T-helper 1 cell (primary cell): ENCODE measurements around the gene SREBF1.

ENCODE experiments used
- DNase-seq, 5 donors: peaks; one replicate each; pipeline ENCODE4 v3.0.0-alpha.2; 2012 to 2020

SREBF1 gene

DNA sequence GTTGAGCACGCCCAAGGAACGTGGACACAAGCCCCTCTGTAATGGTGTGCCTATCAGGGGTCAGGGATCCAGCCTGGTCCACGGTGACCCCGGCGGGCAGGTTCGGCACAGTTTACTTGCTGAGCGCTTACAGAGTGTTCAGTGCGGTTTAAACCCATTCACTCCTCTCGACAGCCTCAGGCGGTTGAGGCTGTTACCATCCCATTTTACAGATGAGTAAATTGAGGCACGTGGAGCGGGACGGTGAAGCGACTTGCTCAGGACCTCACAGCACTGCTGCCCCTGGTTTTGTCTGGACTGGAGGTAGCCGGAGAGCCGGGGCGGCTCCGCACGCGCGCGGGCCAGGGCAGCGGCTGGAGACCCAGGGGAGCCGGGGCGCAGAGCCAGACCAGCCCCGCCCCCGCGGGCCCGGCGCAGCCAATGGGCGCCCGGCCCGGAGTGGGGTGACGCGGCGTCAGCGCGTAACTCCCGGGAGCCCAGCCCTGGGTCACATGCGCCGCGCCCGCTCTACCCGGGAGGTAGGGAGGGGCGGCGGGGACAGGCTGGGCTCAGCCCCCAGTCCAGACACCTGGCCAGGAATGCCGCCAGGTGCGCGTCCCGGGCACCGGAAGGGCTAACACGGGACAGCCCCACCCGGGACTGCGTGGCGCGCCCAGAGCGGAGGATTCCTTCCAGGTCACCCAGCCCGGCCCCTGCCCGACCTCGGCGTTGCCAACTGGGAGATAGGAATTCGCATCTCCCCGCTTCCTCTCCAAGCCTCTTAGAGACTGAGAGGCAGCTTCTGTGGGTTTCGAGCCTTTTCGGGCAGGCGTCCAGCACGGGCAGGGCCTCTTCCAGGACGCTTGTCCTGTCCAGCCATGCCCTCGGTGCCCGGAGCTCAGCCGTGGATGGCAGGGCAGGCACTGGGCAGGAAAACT is 3.3 kb upstream of the SREBF1 start:
- DNase-seq: peak; percentile 69 to 85 (median 76)

DNA sequence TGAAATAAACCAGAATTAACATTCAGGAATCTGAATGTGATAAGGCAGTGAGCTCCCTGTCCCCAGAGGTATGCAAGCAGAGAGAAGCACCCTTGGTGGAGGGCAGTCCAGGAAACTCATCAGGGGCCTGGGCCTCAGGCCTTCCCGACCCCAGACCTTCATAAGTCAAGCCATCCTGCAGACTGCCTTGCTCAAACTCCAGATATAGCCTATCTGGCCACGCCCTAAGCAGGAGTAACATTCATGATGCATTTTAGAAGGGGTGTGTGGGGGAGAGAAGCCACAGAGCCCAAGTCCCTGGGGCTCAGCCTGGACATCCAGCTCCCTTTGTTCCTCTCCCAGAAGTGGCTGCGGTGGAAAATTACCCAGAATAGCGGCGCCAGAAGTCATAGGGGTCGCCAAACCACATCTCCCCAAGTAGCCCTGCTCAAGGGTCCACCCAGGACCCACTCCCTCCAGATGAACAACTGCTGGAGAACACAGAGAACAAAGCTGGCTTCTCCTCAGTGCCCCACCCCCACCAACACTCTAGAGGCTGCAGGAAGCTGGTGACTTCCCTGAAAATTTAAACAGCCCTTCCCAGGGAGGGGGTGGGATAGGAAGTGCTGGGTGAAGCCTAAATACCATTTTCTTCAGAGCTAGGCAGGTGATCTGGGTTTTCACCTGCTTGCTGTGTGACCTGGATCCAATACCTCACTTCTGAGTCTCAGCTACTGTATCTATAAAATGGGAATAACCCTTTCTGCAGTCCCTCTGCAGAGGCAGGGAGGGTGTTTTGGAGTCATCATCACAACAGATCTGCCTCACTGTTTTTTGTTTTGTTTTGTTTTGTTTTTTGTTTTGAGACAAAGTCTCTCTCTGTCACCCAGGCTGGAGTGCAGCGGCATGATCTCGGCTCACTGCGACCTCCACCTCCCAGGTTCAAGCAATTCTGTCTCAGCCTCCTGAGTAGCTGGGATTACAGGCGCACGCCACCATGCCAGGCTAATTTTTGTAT is 1.5 kb upstream of the SREBF1 start:
- no peak for DNase-seq

GRCh38 chr17:17837380-17837821 is 615 bp upstream of the SREBF1 start:
- DNase-seq: peak in 1 of 5 donors; percentile 49

DNA sequence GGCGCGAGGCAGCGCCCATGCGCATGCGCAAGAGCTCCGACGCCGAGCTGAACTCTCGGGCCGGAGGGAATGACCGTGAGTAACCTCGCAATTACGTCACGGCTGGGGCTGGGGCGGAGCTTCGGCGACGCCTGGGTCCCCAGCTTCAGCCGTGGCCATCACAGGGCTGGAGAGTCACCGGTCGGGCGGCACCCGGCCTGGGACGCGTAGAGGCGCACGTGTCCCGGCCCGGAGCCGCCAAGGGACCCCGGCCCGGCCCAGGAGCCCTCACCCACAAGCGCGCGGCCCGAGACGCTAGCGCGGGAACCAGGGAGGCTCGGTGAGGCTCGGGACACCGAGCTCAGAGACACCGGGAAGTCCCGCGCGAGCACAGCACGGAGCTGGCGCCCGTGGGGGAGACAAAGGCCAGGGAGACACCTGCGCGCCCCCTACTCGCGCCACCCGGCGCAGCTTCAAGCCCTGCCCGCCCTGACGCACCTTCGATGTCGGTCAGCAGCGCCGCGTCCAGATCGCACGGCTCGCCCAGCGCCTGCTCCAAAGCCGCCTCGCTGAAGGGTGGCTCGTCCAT is 452 bp downstream of the SREBF1 start:
- DNase-seq: peak; percentile 95 to 98 (median 96)

- no peak for DNase-seq
These were observed 1.2 kb downstream of the SREBF1 start for GRCh38 chr17:17835415-17836249.

GRCh38 chr17:17834974-17835373 is 1.8 kb downstream of the SREBF1 start:
- DNase-seq: no peak

- DNase-seq: no peak
These were observed 3.0 kb downstream of the SREBF1 start for GRCh38 chr17:17833658-17834357.

- DNase-seq: no peak
These were observed 4.8 kb downstream of the SREBF1 start for GRCh38 chr17:17832032-17832363.

- no peak for DNase-seq
These were observed 5.4 kb downstream of the SREBF1 start for GRCh38 chr17:17831208-17832031.

DNA sequence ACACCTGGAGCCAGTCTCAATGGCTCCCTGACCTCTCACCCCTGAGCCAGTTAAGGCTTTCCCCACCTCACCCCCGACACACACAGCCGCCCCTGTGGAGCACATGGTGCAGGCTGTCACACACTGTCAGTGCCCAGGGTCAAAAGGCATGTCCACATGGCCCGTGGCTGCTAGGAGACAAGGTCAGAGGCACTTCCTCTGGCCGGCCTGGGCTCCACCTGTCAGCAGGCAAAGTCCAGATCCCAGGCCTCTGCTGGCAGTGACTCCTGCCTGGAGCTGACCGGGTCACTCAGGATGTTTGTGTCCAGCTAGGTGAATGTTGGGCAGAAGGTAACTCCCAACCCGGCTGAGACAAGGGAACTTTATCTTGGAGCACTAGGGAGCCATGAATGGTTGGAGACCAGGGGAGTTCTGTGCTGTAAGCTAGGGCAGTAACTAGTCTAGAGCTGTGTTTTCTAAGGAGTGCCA is 6.0 kb downstream of the SREBF1 start:
- DNase-seq: no peak

DNA sequence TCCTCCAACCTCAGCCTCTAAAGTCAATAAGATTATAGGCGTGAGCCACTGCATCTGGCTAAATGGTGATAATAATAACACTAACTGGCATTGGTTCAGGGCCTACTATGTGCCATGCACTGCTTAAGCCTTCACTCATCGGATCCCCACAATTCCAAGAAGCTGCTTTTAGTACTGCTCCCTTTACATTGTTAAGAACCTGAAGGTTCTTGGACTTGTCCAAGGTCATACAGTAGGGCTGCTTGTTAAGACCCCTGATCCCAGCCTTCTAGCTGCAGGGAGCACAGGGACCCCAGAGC is 6.6 kb downstream of the SREBF1 start:
- DNase-seq: no peak

GRCh38 chr17:17827826-17828621 is 8.8 kb downstream of the SREBF1 start:
- no peak for DNase-seq

GRCh38 chr17:17826942-17827785 is 9.6 kb downstream of the SREBF1 start:
- DNase-seq: no peak

DNA sequence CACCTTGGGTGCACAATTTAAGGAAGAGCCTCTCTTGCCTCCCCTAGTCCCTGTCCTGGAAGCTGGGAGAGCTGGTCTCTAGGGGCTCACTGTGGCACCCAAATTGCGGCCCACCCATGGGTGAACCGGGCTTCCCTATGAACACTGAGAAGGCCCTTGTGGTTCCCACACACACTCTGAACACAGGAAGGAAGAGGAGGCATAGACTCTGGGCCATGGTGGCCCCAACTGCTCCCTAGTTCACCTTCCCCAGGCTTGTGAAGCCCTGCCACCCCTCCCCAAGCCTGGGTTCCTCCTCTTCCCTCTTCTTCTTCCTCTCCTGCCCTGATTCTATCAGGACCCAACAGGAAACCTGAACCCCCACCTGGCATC is 10.5 kb downstream of the SREBF1 start:
- no peak for DNase-seq

GRCh38 chr17:17824783-17825614 is 11.8 kb downstream of the SREBF1 start:
- DNase-seq: no peak

- DNase-seq: no peak
These were observed 12.5 kb downstream of the SREBF1 start for GRCh38 chr17:17824119-17824782.

- DNase-seq: peak; percentile 67 to 92 (median 72)
These were observed 13.2 kb downstream of the SREBF1 start for GRCh38 chr17:17823433-17824118.
